B cell (primary cell): ENCODE results near the gene PPM1N.

Experiments
- EZH2 ChIP-seq: IDR thresholded peaks from 2 replicates; pipeline ENCODE4 v1.6.1; 2012; ENCODE audit warnings: borderline replicate concordance, low read depth, mild to moderate bottlenecking, moderate library complexity, low read length; ENCODE audit not compliant: insufficient read depth, poor library complexity, severe bottlenecking
- TF ChIP-seq, protein P1 (sequence below): fragments of 200-600 bp; IDR thresholded peaks from one replicate; pipeline ENCODE4 v1.8.0; 2022; ENCODE audit warnings: antibody characterized with exemption, mild to moderate bottlenecking

DNA sequence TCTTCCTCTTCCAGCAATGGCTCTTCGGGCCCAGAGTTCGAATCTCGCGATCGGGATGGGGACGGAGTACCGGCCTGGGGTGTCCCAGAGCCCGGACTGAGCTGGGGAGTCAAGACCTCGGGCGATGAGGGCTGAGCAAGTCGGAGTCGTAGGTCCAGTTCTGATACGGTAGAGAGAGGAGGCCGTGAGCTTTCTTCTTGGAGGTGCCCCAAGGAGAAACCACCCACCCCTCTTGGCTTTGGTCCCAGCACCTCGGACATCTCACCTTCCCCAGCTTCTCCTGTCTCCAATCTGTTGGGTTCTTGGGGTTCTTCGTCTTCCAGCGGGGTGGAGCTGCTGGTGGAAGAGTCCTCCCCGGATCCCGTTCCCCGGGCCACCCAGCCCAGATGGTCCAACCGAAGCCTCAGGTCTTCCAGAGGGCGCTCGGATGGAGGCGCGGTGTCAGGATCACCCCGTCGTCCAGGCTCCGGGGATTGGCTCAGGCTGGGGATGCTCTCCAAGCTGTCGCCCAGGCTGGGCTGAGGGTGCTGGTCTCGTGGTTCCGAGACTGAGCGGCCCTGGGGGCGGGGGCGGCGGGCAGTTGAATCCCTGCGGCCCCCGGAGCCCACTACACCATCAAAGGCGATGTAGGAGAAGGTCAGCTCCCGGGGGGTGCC is 3.9 kb upstream of the PPM1N start:
- TF ChIP-seq, protein P1, sequence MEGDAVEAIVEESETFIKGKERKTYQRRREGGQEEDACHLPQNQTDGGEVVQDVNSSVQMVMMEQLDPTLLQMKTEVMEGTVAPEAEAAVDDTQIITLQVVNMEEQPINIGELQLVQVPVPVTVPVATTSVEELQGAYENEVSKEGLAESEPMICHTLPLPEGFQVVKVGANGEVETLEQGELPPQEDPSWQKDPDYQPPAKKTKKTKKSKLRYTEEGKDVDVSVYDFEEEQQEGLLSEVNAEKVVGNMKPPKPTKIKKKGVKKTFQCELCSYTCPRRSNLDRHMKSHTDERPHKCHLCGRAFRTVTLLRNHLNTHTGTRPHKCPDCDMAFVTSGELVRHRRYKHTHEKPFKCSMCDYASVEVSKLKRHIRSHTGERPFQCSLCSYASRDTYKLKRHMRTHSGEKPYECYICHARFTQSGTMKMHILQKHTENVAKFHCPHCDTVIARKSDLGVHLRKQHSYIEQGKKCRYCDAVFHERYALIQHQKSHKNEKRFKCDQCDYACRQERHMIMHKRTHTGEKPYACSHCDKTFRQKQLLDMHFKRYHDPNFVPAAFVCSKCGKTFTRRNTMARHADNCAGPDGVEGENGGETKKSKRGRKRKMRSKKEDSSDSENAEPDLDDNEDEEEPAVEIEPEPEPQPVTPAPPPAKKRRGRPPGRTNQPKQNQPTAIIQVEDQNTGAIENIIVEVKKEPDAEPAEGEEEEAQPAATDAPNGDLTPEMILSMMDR: no peak
- TF ChIP-seq EZH2: no peak
